Measurements from ENCODE around the gene GSTA4. TPM values are rescaled to one million over a fixed set of nuclear protein-coding genes. Genes with fewer than 3 reads are reported as not detected.

Gene GSTA4
- total RNA-seq, 1 experiment from 2014 or later = 30.8 TPM

GRCh38 chr6:52999456-52999855 lies 4.4 kb upstream of the GSTA4 start:
- intact Hi-C loops (cut with micrococcal nuclease; ENCODE audit: unreplicated experiment) = loop anchor here (5.0 kb wide), 1 partner anchor 43 kb away; no protein-coding TSS in a partner anchor
- no peaks in the 10 kb centered on the region for H3K36me3 ChIP-seq (ENCODE audit: insufficient read depth, low read length, poor library complexity, severe bottlenecking)
- no peaks in the 10 kb centered on the region for H3K27me3 ChIP-seq (replicated peaks; ENCODE audit: insufficient read depth, low read depth, low read length, poor library complexity)
- POLR2A ChIA-PET (ENCODE audit: low non-redundant PET) = no interaction called here
- H3K27ac ChIP-seq (ENCODE audit: low read depth, low read length, poor library complexity, severe bottlenecking) = no peak overlapping the region
- DNase-seq (ENCODE audit: low spot score) = no peak
- H3K9me3 ChIP-seq (ENCODE audit: low read depth, low read length, poor library complexity, severe bottlenecking) = no peaks in the 10 kb centered on the region
- no peak overlapping the region for H3K4me3 ChIP-seq (ENCODE audit: low read depth, low read length, poor library complexity, severe bottlenecking)
- TF ChIP-seq, protein P1, sequence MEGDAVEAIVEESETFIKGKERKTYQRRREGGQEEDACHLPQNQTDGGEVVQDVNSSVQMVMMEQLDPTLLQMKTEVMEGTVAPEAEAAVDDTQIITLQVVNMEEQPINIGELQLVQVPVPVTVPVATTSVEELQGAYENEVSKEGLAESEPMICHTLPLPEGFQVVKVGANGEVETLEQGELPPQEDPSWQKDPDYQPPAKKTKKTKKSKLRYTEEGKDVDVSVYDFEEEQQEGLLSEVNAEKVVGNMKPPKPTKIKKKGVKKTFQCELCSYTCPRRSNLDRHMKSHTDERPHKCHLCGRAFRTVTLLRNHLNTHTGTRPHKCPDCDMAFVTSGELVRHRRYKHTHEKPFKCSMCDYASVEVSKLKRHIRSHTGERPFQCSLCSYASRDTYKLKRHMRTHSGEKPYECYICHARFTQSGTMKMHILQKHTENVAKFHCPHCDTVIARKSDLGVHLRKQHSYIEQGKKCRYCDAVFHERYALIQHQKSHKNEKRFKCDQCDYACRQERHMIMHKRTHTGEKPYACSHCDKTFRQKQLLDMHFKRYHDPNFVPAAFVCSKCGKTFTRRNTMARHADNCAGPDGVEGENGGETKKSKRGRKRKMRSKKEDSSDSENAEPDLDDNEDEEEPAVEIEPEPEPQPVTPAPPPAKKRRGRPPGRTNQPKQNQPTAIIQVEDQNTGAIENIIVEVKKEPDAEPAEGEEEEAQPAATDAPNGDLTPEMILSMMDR (conservative IDR thresholded peaks at IDR 0.05; ENCODE audit: low read depth, low read length) = no peak
- TF ChIP-seq EZH2 (IDR thresholded peaks at IDR 0.05; ENCODE audit: borderline replicate concordance, low read depth, low read length, poor library complexity, severe bottlenecking) = no peak
- H3K4me1 ChIP-seq (ENCODE audit: insufficient read depth, low read length, poor library complexity, severe bottlenecking) = peaks cover 3% of the 10 kb centered on the region
- no TSS peak for BruUV-seq (replicated peaks)
- CTCF ChIA-PET = no interaction called here

DNA sequence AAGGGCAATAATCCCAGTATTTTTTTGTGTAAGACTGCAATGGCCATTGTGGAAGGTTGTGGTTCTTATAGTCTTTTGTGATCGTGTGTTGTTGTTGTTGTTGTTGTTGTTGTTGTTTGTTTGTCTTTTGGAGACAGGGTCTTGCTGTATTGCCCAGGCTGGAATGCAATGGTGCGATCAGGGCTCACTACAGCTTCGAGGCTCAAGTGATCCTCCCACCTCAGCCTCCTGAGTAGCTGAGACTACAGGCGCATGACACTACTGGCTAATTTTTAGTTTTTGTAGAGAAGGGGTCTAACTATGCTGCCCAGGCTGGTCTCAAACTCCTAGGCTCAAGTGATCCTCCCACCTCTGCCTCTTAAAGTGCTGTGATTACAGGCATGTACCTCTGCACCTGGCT lies 3.5 kb upstream of the GSTA4 start:
- no peak for TF ChIP-seq EZH2 (IDR thresholded peaks at IDR 0.05; ENCODE audit: borderline replicate concordance, low read depth, low read length, poor library complexity, severe bottlenecking)
- TF ChIP-seq, protein P1 (conservative IDR thresholded peaks at IDR 0.05; ENCODE audit: low read depth, low read length) = no peak
- POLR2A ChIA-PET (ENCODE audit: low non-redundant PET) = no interaction called here
- intact Hi-C loops (cut with micrococcal nuclease; ENCODE audit: unreplicated experiment) = loop anchor here (5.0 kb wide), 1 partner anchor 44 kb away; no protein-coding TSS in a partner anchor

GRCh38 chr6:52995913-52996645 lies 995 bp upstream of the GSTA4 start:
- peak; percentile 89 for DNase-seq (ENCODE audit: low spot score)

More for the DNA sequence above, 3.5 kb upstream of the GSTA4 start:
- Histone ChIP-seq H3K9me3 (ENCODE audit: low read depth, low read length, poor library complexity, severe bottlenecking) (no peaks in the 10 kb centered on the region), H3K27me3 (replicated peaks; ENCODE audit: insufficient read depth, low read depth, low read length, poor library complexity) (no peaks in the 10 kb centered on the region), H3K4me3 (ENCODE audit: low read depth, low read length, poor library complexity, severe bottlenecking) (no peak overlapping the region), H3K27ac (ENCODE audit: low read depth, low read length, poor library complexity, severe bottlenecking) (no peak overlapping the region), H3K36me3 (ENCODE audit: insufficient read depth, low read length, poor library complexity, severe bottlenecking) (no peaks in the 10 kb centered on the region), H3K4me1 (ENCODE audit: insufficient read depth, low read length, poor library complexity, severe bottlenecking) (peaks cover 3% of the 10 kb centered on the region)
- DNase-seq (ENCODE audit: low spot score) = no peak
- BruUV-seq (replicated peaks) = no TSS peak
- CTCF ChIA-PET = no interaction called here

More at GRCh38 chr6:52995913-52996645, 995 bp upstream of the GSTA4 start:
- no peak overlapping the region for H3K27ac ChIP-seq (ENCODE audit: low read depth, low read length, poor library complexity, severe bottlenecking)
- H3K4me1 ChIP-seq (ENCODE audit: insufficient read depth, low read length, poor library complexity, severe bottlenecking) = peaks cover 11% of the 10 kb centered on the region
- TF ChIP-seq EZH2 (IDR thresholded peaks at IDR 0.05; ENCODE audit: borderline replicate concordance, low read depth, low read length, poor library complexity, severe bottlenecking) = no peak
- TF ChIP-seq, protein P1 (conservative IDR thresholded peaks at IDR 0.05; ENCODE audit: low read depth, low read length) = no peak
- intact Hi-C loops (cut with micrococcal nuclease; ENCODE audit: unreplicated experiment) = loop anchor here (5.0 kb wide), 1 partner anchor 46 kb away; no protein-coding TSS in a partner anchor
- no TSS peak for BruUV-seq (replicated peaks)
- H3K36me3 ChIP-seq (ENCODE audit: insufficient read depth, low read length, poor library complexity, severe bottlenecking) = no peaks in the 10 kb centered on the region
- H3K9me3 ChIP-seq (ENCODE audit: low read depth, low read length, poor library complexity, severe bottlenecking) = no peaks in the 10 kb centered on the region
- CTCF ChIA-PET = interaction anchor here (0.6 kb wide), 2 partner anchors 38 to 47 kb away, joined by 4 to 5 read pairs; no protein-coding TSS in a partner anchor
- H3K4me3 ChIP-seq (ENCODE audit: low read depth, low read length, poor library complexity, severe bottlenecking) = peak overlapping the region; percentile 44
- no peaks in the 10 kb centered on the region for H3K27me3 ChIP-seq (replicated peaks; ENCODE audit: insufficient read depth, low read depth, low read length, poor library complexity)
- POLR2A ChIA-PET (ENCODE audit: low non-redundant PET) = no interaction called here
